Activated CD8-positive, alpha-beta memory T cell treated with anti-CD3 and anti-CD28 coated beads, Interleukin-2, amount 50 U/mL, for 48 hours (primary cell): ENCODE measurements around the gene SIPA1L3.

Experiments
- DNase-seq: peaks from one replicate; pipeline ENCODE4 v3.0.0-alpha.2; 2020

Gene SIPA1L3

DNA sequence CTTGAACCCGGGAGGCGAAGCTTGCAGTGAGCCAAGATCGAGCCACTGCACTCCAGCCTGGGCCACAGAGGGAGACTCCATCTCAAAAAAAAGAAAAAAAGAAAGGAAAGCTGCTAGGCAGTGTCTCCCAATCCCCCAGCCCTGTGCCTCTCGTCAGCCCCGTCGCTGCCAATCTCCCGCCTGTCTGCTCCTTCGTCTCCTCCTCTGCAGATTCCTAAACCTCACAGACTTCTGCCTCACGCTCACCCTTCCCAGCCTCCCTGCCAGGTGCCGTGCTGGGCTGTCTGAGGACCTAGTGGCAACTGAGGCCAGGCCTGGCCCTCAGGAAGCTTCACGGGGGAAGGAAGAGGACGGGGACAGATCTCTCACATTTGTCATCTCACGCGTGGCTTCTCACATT is 295.5 kb downstream of the SIPA1L3 start:
- DNase-seq = no peak

DNA sequence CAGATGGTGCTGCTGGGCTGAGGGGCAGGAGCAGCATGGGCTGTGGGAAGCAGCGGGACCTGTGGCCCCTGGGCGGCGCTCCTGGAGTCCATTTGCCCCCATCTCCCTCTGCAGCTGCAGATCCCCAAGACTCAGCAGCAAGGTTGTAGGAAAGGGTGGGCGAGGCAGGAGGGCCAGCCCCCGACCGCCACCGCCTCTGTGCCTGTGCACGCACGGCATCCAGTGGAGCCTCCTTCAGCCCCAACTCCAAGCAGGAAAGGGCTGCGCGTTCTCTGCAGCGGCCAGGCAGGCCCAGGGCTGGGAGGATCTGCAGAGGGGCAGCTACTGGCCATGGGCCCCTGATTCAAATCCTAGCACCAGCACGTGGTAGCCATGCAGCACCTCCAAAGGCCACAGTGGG is 296.2 kb downstream of the SIPA1L3 start:
- no peak for DNase-seq

DNA sequence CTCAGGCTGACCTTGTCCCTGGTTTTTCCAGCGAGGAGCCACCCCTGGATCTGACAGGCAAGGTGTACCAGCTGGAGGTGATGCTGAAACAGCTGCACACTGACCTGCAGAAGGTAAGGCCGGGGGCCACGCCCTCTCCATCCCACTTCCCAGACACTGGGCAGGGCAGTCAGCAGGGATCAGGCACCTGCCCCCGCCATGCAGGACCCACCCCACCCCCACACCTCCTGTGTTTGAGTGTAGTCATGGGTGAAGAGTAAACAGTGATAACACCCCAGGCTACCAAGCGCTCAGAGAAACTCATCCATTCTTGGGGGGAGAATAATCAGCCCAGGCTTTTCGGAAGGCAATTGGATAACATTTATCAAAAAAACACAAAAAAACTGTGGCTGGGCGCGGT is 297.1 kb downstream of the SIPA1L3 start:
- no peak for DNase-seq

DNA sequence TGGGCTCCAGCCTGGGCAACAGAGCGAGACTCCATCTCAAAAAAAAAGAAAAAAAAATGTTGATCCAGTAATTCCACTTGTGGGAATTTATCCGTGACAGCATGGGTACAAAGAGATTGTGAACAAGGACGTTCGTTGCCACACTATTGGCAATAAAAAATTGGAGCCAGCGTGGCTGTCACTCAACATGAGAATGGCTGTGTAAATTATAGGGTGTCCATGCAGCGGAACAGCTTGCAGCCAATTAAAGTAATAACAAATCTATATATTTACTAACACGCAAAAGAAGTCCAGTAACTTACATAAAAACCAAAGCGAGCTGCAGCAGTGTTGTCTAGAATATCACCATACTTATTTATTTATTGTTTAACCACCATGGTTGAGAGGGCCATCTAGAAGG is 297.7 kb downstream of the SIPA1L3 start:
- no peak for DNase-seq

DNA sequence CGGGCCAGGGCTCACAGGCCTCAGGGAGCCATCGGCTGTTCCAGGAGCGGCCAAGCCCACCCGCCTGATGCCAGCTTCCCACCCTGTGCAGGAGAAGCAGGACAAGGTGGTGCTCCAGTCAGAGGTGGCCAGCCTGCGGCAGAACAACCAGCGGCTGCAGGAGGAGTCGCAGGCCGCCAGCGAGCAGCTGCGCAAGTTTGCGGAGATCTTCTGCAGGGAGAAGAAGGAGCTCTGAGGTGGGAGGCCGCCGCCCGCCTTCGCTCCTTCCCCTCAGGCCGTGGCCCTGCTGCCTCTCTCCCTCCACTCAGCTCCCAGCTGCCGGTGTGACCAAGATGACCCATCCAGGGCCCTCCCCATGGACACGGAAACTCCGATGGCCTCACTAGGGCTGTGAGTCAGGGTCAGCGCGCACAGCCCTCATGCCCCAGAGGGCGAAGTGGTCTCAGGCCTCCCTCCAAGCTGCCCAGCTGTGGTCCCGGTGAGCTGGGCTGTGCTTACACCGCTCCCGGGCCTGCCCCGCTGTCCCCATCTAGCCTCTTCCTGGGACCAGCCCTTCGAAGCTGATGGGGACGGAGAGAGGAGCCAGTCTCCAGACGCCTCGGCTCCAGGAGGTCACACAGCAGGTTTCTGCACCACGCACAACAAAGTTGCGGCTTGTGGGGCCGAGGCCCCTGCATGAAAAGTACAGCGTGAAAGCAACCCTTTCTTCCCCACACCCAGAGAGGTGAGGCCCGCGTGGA is 299.2 kb downstream of the SIPA1L3 start:
- DNase-seq = no peak

DNA sequence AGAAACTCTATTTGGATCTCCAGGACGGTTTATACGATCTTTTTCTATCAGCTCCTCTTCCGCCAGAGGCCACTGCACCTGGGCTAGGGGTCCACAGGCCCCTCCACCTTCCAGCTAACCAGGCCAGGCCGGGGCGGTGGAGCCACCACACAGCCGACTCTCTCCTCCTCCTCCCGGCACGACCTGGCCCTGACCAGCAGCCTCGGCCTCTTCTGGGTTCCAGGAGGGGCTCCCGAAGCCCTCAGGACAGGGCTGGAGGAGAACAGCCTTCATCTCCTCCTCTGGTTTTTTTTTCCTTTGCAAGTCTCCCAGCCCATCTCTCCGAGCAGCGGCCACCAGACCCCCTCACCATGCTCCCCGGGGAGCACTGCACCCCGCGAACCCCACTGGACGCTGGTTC is 299.9 kb downstream of the SIPA1L3 start:
- DNase-seq = no peak

DNA sequence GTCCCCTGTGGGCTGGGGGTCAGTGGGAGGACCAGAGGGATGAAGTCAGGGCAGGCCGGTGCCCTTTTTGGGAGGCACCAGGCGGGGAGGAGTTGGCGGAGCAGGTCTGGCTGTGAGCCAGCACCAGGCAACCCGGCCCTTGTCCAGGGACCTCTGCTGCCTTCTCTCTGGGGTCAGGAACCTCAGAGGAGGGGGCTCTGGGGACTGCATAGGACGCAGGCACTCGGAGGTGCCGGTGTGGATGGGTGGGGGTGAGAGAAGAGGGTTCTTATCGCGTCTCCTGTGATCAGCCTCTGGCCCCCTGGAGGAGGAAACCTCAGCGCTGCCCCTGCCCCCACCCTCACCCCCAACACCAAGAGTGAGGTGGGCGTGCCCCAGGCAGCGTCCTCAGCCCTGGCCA is 300.5 kb downstream of the SIPA1L3 start:
- DNase-seq = no peak

DNA sequence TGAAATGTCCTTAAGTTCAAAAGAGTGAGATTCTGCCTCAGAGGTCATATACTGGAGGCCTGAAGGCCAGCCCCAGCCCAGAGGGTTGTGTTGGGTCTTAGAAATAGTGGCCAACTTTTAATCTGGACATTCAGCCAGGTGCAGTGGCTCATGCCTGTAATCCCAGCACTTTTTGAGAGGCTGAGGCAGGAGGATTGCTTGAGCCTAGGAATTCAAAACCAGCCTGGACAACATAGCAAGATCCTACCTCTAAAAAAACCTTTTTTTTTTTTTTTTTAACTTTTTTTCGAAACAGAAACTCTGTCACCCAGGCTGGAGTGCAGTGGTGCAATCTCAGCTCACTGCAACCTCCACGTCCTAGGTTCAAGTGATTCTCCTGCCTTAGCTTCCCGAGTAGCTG is 301.6 kb downstream of the SIPA1L3 start:
- no peak for DNase-seq

DNA sequence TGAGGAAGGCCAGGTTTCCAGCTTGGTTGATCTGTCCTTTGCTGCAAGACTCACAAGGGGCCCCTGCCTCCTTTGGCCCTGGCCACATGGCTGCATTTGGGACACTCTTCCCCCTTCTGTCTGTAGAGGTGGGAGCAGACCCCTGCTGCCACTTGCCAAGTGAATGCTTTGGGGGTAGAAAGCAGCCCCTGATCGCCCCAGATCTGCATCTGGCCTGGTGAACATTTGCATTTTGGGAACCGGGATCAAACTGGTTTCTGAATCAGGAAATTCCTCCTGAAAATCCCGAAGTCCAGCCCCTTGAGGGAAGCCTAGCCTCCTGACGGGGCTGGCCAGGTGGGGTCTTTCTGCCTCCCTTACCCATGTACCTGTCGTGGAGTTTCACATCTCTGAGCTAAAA is 302.1 kb downstream of the SIPA1L3 start:
- no peak for DNase-seq

DNA sequence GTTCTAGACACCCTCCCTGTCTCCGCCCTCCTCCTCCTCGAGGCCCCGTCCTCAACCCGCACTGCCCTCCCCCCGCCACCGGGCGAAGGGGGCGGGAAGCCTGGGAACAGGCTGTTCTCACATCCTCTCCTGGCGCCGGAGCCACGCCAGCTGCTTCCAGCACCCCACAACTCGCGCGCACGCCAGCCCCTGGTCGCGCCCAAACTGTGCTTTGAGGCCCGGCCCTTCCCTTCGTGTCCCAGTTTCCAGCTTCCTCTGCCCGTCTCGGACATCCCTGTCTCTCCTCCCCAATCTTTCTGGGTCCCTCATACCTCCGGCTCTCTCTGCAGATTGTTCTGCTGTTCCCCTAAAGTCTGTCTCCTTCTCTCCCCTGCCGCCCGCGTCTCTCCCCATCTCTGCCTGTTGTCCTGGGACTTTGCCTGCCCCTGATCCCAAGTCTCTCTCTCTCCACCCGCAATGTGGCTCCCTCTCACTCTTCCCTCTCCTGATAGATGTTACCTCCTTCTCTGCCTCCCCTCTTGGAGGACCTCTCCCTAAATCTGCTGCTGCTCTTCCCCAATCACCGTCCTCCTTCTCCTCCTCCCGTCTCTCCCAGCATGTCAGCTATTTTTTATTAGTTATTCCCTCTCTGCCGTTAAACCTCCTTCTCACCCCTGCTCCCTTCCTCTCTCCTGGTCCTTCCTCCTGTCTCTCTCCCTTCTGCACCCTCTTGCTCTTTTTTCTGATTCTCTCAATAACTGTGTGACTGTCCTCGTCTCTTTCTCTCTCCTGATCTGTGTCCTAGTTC is 302.9 kb downstream of the SIPA1L3 start:
- no peak for DNase-seq

DNA sequence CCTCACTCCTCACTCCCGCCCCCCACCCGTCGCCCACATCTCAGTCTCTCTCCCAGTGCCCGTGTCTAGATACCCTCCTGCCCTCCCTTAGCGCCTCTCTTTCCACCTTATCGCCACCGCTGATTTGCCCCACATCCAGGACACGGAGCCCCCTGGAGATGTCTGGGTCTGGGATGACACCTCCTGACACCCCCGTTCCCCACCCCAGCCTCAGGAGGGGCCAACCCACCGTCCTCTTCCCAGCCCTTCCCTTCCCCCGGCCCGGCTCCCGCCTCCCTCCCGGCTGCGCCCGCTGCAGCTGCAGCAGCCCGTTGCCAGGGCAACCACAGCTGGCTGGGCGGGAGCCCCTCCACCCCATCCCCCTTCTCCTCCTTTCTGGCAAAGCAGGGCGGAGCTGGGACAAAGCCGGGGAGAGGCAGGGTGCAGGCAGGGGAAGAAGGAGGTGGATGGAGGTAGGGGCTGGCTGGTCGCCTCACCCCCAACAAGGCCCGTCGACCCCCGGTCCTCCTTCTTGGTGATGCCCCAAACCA is 303.5 kb downstream of the SIPA1L3 start:
- DNase-seq = no peak

DNA sequence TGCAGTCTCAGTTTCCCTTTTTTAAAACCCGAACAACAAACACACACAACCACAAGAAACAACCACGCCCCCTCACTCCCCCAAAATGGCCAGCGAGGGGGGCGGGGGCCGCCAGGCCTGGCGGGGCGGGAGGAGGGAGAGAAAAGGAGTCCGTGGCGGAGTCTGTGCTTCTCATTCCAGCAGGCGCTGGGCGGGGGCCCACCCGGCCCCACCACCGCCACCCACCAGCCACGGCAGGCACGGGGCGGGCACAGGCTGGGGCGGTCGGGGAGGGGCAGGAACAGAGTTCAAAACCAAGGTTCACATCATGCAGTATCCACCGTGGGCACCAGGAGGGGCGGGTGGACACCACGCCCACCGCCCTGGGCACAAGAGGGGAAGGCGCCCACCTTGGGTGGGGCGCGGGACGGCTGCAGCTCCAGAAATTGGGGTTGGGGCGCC is 304.2 kb downstream of the SIPA1L3 start:
- no peak for DNase-seq

DNA sequence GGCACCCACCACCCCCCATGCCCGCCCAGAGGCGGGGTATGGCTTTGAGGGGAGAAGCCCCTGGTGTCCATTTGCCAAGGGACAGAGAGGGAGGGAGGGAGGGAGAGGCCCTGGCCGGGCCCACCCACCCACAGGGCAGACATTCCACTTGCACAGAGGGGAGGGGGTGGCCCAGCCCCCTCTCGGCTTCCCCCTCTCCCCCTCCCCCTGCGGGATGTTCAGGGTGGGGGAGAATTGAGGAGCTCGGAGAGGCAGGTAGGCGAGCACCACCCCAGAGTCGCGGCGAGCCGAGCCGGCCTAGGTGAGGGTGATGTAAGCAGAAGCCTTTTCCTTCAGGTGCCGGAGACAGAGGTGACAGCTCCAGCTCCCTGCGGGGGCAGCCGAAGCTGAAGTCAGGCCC is 304.8 kb downstream of the SIPA1L3 start:
- DNase-seq = no peak

DNA sequence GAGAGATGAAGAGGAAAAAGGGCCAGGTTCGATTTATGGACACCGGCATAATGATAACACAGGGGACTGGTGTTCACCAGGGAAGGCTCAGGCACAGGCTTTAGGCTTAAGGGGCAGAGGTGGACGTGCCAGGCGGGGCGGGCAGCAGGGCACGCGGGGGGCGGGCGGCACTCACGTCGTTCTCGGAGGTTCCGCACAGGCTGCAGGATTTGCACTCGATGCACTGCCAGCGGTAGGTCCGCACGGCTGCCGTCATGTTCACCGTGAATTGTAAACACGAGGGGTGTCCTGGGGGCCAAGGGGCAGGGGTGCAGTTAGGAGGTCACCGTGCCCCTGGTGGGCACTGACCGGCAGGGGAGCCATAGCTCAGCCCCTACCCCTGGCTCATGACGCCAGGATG is 306.5 kb downstream of the SIPA1L3 start:
- DNase-seq = no peak

DNA sequence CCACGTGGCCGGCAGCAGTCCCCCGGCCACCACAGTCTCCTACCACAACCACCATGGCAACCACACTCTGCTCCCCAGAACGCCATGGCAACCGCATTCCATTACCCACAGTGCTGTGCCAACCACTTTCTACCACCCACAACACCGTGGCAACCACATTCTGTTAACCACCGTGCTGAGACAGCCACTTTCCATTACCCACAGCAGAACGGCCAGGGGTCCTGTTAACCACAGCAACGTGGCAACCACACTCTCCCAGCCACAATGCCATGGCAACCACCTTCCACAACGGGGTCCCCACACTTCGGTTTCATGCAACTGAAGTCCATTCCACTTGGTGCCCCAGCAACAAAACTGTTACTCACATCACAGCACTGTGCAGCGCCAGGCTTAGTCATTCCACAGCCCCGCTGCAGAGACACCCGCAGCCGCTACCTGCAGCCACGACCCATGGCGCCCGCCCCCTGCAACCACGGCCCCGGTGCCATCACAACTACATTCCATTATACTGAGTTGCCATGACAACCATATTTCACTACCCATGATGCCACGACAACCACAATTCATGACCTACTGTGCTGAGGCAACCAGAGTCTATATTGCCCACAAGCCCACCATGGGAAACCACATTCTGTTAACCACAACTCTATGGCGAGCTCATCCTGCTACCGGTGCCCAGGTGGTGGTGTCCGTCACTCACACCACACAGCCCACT is 307.1 kb downstream of the SIPA1L3 start:
- peak; percentile 89 for DNase-seq

DNA sequence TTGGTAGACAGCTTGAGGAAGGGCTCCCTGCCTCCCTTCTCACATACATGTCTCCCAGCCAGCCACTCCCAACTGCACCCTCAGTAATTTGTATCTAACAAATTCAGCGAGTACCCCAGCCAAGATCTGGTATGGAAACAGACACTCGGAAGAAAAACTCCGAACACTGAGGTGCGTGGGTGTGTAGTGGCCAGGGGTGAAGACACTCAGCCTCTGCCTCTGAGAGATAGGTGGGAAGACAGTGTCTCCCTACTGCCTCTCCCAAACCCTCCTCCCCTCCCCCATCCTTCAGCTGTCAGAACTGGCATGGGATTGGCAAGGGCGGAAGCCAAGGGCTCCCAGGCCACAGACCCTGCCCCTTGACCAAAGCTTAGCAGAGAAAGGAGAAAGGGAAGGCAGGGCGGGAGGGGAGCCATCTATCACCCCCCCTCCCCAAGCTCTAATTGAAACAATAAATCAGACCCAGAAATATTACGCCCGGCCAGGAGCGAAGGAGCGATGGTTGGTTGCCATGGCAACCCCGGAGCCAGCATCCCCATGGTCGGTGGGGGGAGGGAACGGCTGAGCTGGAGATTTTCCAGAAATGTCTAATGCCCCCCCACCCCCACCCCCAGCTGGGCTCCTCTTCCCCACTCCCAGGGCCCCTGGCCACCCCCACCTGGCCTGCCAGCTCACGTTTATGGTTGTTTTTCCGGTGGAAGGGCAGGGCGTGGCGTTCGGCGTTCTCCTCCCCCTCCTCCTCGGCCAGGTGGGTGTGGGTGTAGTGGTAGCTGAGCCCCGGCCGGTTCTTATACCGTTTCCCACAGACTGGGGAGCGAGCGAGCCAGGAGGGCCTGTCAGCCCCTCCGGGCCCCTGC is 310.0 kb downstream of the SIPA1L3 start:
- DNase-seq = no peak

DNA sequence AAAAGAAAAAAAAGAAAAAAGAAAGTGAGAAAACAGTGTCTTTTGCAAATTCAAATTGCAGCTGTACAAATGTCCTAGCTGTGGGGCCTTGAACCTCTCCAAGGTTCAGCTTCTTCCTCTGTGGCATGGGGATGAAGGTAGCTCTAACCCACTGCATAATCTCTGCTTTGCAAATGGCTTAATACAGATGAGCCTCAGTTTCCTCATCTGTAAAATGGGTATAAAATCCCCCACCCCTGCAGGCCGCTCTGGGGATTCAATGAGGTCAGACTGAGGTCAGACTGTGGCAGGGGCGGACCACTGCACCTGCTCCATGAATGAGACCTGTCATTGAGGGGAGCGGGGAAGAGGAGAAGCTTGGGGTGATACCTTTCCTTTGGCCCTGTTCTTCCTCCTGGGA is 311.2 kb downstream of the SIPA1L3 start:
- no peak for DNase-seq

DNA sequence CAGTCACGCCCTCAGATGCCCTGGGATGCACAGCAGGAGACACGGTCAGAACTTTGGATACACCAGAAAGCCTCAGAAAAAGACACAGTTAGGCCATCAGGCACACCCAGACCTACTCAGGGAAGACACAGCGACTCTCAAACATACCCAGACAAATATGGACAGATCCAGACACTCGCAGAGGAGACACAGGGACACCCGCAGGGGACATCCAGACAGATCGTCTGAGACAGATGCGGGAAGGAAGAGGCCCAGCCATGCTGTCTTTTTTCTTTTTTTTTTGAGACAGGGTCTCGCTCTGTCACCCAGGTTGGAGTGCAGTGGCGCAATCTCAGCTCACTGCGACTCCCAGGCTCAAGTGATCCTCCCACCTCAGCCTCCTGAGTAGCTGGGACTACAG is 312.2 kb downstream of the SIPA1L3 start:
- DNase-seq = no peak

DNA sequence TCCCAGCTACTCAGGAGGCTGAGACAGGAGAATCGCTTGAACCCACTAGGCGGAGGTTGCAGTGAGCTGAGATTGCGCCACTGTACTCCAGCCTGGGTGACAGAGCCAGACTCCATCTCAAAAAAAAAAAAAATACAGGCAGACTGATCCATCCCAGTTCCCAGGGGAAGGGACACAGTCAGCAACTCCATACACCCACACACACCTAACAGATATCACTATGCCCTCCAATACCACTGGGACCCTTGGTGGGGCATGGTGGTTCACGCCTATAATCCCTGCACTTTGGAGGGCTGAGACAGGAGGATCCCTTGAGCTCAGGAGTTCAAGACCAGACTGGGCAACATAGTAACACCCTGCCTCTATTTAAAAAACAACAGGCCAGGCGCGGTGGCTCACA is 314.4 kb downstream of the SIPA1L3 start:
- no peak for DNase-seq

DNA sequence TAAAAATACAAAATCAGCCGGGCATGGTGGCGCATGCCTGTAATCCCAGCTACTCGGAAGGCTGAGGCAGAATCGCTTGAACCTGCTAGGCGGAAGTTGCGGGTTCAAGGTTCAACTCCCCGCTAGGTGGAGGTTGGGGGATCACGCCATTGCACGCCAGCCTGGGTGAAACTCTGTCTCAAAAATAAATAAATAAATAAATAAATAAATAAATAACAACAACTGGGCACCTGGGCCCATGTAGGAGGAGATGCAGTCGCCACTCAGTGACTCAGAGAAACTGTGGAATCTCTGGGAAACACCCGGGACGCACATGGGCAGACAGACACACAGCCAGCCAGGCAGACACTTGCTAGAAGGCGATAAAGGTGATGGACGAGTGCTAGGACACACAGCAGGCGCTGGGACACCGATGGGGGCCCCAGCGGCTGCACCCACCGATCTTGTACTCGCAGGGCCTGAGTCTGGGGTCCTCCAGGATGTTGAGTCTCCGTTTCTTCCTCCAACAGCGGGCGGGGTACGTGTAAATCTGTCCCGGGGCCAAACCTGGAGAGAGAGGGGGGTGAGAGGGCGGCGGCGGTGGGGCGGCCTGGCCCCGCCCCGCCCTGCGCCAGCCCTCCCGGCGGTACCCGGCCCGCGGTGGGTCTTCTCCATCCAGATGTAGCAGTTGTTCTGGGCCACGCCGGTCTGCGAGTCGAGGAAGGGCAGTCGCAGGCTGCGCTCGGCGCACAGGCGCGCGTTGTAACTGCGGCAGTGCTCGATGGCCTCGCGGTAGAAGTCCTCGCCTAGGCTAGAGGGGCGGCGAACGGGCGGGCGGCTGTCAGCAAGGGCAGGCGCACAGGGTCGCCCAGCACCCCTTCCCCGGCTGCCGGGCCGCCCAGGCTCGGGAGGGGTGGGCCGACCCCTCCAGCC is 315.2 kb downstream of the SIPA1L3 start:
- no peak for DNase-seq

DNA sequence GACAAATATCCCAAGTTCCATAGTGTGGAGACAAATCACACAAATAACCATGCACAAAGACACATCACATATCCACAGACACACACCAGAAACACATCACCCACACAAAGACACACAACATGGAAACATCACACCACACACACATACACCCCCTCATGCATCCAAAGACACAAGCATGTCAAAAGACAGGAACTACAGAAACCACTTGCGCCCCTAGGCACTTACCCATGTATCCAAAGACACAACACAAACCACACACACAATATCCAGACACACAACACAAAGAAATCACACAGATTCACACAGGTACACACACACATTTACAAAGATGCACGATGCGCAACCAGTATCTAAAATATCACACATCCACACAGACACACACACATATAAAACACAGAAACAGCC is 316.1 kb downstream of the SIPA1L3 start:
- no peak for DNase-seq

DNA sequence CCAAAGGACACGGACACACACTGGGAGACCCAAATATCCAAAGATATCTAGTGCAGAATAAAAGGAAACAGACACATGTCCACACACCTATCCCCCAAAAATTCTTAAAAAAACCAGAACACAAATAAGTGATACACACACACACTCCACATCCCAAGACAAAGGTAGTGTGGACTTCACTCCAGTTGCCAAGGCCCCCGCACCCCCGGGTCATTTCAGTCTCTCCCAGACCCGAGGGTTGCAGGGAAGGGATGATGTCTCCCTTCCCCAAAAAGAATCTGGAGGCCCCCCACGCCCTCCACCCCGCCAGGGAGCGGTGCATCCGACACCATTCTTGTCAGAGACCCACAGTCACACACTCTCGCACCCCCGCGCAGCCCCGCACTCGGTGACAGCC is 316.6 kb downstream of the SIPA1L3 start:
- DNase-seq = no peak
